Sigmoid colon (tissue), 4 donors: ENCODE measurements around the gene AP5B1.

Source experiments
- POLR2A ChIP-seq, 2 donors: fragments of 450-650 bp; IDR thresholded peaks; one replicate each; pipeline ENCODE4 v1.6.1; 2016; ENCODE audit warnings: antibody characterized with exemption in 2 of 2, mild to moderate bottlenecking in 2 of 2, moderate library complexity in 2 of 2
- POLR2AphosphoS5 ChIP-seq, 4 donors: sonication (generic); formaldehyde crosslinking; IDR thresholded peaks; one replicate each; pipeline ENCODE4 v1.6.1; 2017; ENCODE audit warnings: antibody characterized with exemption in 4 of 4
- TF ChIP-seq, protein P1 (sequence below), 4 experiments: fragments of 450-650 bp in 3 of 4; fragments of 200-600 bp in 1 of 4; IDR thresholded peaks; one replicate each; pipeline ENCODE4 v1.5.1; 2016 to 2019; ENCODE audit warnings: antibody characterized with exemption in 4 of 4, mild to moderate bottlenecking in 3 of 4, moderate library complexity in 2 of 4

DNA sequence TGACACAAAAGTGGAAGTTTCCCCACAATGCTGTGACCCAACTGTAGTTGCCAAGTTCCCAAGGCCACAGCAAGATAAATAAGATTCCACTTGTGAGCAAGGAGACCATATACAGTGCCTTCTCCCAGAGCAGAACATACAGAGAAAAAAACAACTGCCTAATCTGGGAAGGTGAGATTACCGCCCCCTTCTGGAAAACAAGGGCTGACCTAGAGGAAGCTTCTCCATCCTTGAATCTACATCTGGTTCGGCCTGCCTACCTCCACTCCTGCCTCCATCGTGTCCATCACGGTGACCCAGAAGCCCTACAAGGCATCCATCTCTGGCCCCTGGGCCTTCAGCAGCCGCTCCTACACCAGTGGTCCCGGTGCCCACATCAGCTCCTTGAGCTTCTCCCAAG is 54.1 kb downstream of the AP5B1 start:
- TF ChIP-seq, protein P1, sequence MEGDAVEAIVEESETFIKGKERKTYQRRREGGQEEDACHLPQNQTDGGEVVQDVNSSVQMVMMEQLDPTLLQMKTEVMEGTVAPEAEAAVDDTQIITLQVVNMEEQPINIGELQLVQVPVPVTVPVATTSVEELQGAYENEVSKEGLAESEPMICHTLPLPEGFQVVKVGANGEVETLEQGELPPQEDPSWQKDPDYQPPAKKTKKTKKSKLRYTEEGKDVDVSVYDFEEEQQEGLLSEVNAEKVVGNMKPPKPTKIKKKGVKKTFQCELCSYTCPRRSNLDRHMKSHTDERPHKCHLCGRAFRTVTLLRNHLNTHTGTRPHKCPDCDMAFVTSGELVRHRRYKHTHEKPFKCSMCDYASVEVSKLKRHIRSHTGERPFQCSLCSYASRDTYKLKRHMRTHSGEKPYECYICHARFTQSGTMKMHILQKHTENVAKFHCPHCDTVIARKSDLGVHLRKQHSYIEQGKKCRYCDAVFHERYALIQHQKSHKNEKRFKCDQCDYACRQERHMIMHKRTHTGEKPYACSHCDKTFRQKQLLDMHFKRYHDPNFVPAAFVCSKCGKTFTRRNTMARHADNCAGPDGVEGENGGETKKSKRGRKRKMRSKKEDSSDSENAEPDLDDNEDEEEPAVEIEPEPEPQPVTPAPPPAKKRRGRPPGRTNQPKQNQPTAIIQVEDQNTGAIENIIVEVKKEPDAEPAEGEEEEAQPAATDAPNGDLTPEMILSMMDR (IDR thresholded peaks at IDR 0.05) = no peak
- no peak for TF ChIP-seq POLR2A (IDR thresholded peaks at IDR 0.05)
- TF ChIP-seq POLR2AphosphoS5 (IDR thresholded peaks at IDR 0.05) = no peak
